ENCODE measurements around the gene CALCOCO1. TPM values are rescaled to one million over a fixed set of nuclear protein-coding genes. Genes with fewer than 3 reads are reported as not detected.
A peak's percentile ranks its signal among the peaks of the same experiment; 100 is the strongest.

The CALCOCO1 gene
- total and polyA plus RNA-seq, 9 of the 15 experiments (the other 6 are each of a cell fraction or from before 2014, with no cell fraction given): 1.9 to 31.8 (median 11.0) TPM

GRCh38 chr12:53757101-53757770, 30.0 kb upstream of the CALCOCO1 start (continued):
- TF ChIP-seq RFX5 (IDR thresholded peaks at IDR 0.05; ENCODE audit: low read depth, low read length) (no peak), ZNF165 (CRISPR knock-in tag; IDR thresholded peaks at IDR 0.05; ENCODE audit: borderline replicate concordance) (no peak), PKNOX1 (IDR thresholded peaks at IDR 0.05) (peak; percentile 61), ELF1 (tag; IDR thresholded peaks at IDR 0.05) (peak; percentile 57), ILK (tag; IDR thresholded peaks at IDR 0.05; ENCODE audit: borderline replicate concordance, low read depth) (no peak), ZNF277 (CRISPR knock-in tag; IDR thresholded peaks at IDR 0.05; ENCODE audit: borderline replicate concordance) (no peak), KLF16 (IDR thresholded peaks at IDR 0.05) (peak; percentile 42; the same call in 1 of the 2 replicates), ETV5 (CRISPR knock-in tag; IDR thresholded peaks at IDR 0.05; ENCODE audit: low read depth) (peak; percentile 43; the same call in 1 of the 2 replicates), EHMT2 (IDR thresholded peaks at IDR 0.05) (0 out of 2 replicates have a peak, but pooled peaks have one; percentile 42), TFAP4 (CRISPR knock-in tag; IDR thresholded peaks at IDR 0.05; ENCODE audit: borderline replicate concordance) (peak; percentile 26; the same call in 1 of the 2 replicates), ETV6 (IDR thresholded peaks at IDR 0.05; ENCODE audit: borderline replicate concordance in 1 of 2, low read depth in 2 of 2, low read length in 1 of 2) (no peak), ETV6 (CRISPR knock-in tag; IDR thresholded peaks at IDR 0.05; ENCODE audit: borderline replicate concordance) (no peak), TGIF2 (CRISPR knock-in tag; IDR thresholded peaks at IDR 0.05) (no peak), BMI1 (IDR thresholded peaks at IDR 0.05; ENCODE audit: low read length) (no peak), ZNF586 (CRISPR knock-in tag; conservative IDR thresholded peaks at IDR 0.05) (no peak), FOXK1 (CRISPR knock-in tag; IDR thresholded peaks at IDR 0.05; ENCODE audit: borderline replicate concordance) (no peak), RAD21 (CRISPR knock-in tag; conservative IDR thresholded peaks at IDR 0.05 in 1 of 2, IDR thresholded peaks at IDR 0.05 in 1 of 2) (peak in 1 of 2 experiments; percentile 49; a peak in 2 of 4 replicates), SREBF2 (CRISPR knock-in tag; IDR thresholded peaks at IDR 0.05) (no peak), MEIS2 (IDR thresholded peaks at IDR 0.05; ENCODE audit: partially characterized antibody) (peak; percentile 36)
- TF ChIP-seq, protein P1, sequence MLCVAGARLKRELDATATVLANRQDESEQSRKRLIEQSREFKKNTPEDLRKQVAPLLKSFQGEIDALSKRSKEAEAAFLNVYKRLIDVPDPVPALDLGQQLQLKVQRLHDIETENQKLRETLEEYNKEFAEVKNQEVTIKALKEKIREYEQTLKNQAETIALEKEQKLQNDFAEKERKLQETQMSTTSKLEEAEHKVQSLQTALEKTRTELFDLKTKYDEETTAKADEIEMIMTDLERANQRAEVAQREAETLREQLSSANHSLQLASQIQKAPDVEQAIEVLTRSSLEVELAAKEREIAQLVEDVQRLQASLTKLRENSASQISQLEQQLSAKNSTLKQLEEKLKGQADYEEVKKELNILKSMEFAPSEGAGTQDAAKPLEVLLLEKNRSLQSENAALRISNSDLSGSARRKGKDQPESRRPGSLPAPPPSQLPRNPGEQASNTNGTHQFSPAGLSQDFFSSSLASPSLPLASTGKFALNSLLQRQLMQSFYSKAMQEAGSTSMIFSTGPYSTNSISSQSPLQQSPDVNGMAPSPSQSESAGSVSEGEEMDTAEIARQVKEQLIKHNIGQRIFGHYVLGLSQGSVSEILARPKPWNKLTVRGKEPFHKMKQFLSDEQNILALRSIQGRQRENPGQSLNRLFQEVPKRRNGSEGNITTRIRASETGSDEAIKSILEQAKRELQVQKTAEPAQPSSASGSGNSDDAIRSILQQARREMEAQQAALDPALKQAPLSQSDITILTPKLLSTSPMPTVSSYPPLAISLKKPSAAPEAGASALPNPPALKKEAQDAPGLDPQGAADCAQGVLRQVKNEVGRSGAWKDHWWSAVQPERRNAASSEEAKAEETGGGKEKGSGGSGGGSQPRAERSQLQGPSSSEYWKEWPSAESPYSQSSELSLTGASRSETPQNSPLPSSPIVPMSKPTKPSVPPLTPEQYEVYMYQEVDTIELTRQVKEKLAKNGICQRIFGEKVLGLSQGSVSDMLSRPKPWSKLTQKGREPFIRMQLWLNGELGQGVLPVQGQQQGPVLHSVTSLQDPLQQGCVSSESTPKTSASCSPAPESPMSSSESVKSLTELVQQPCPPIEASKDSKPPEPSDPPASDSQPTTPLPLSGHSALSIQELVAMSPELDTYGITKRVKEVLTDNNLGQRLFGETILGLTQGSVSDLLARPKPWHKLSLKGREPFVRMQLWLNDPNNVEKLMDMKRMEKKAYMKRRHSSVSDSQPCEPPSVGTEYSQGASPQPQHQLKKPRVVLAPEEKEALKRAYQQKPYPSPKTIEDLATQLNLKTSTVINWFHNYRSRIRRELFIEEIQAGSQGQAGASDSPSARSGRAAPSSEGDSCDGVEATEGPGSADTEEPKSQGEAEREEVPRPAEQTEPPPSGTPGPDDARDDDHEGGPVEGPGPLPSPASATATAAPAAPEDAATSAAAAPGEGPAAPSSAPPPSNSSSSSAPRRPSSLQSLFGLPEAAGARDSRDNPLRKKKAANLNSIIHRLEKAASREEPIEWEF (CRISPR knock-in tag; IDR thresholded peaks at IDR 0.05): peak; percentile 29; the same call in 1 of the 2 replicates
